GM12865 (cell line): ENCODE data around the gene RBM19.

Experiments used
- DNase-seq: peaks from one replicate; pipeline ENCODE4 v3.0.0; 2010; ENCODE audit warnings: low read depth
- H3K4me3 ChIP-seq: 2 replicates; pipeline ENCODE4 v1.5.1; 2011; ENCODE audit warnings: mild to moderate bottlenecking, low read depth, low read length, control low read depth
- CTCF ChIP-seq: IDR thresholded peaks from 2 replicates; pipeline ENCODE4 v1.5.1; 2011; ENCODE audit warnings: low read length, control low read depth, low read depth, inconsistent platforms; ENCODE audit not compliant: insufficient read depth; ENCODE audit errors: missing control alignments

Gene RBM19

GRCh38 chr12:113891739-113892520, 74.2 kb downstream of the RBM19 start:
- no peak for DNase-seq
- no peak for TF ChIP-seq CTCF
- no peak overlapping the region for H3K4me3 ChIP-seq

- TF ChIP-seq CTCF = no peak
- DNase-seq = no peak
- H3K4me3 ChIP-seq = no peak overlapping the region
Observed at GRCh38 chr12:113891167-113891692, 74.9 kb downstream of the RBM19 start.

- TF ChIP-seq CTCF = no peak
- no peak for DNase-seq
- no peak overlapping the region for H3K4me3 ChIP-seq
Observed at GRCh38 chr12:113889891-113890581, 76.1 kb downstream of the RBM19 start.

- H3K4me3 ChIP-seq = no peak overlapping the region
- no peak for DNase-seq
- no peak for TF ChIP-seq CTCF
Observed at GRCh38 chr12:113889076-113889475, 77.0 kb downstream of the RBM19 start.

GRCh38 chr12:113888435-113888834, 77.7 kb downstream of the RBM19 start:
- no peak for DNase-seq
- no peak overlapping the region for H3K4me3 ChIP-seq
- no peak for TF ChIP-seq CTCF

- no peak for DNase-seq
- no peak overlapping the region for H3K4me3 ChIP-seq
- no peak for TF ChIP-seq CTCF
Observed at GRCh38 chr12:113887906-113888305, 78.2 kb downstream of the RBM19 start.

GRCh38 chr12:113886721-113887120, 79.4 kb downstream of the RBM19 start:
- H3K4me3 ChIP-seq = no peak overlapping the region
- TF ChIP-seq CTCF = no peak
- DNase-seq = no peak
